GM20431 (cell line): ENCODE data around the gene SBF2.
"Not testable (repeated sequence)": the region's sequence is repeated elsewhere in the genome, so short reads cannot be mapped to it uniquely, and the experiment has no call there.

Experiments used
- in situ Hi-C: fragments of 300-500 bp; cut with MseI, MboI; formaldehyde crosslinking; loops from one replicate; pipeline ENCODE4 v1.15.0; 2020; ENCODE audit warnings: low sequenced_read_pairs; ENCODE audit not compliant: unreplicated experiment

SBF2 gene

GRCh38 chr11:9982796-9983579, 311.0 kb downstream of the SBF2 start:
- in situ Hi-C loops, result no loop called here

- in situ Hi-C loops, result no loop called here
Observed at GRCh38 chr11:9982127-9982795, 311.8 kb downstream of the SBF2 start.

- in situ Hi-C loops, result no loop called here
Observed at GRCh38 chr11:9980931-9981330, 313.1 kb downstream of the SBF2 start.

GRCh38 chr11:9977554-9977953, 316.5 kb downstream of the SBF2 start:
- in situ Hi-C loops, result no loop called here

- in situ Hi-C loops, result no loop called here
Observed at GRCh38 chr11:9974375-9974774, 319.6 kb downstream of the SBF2 start.

- in situ Hi-C loops, result no loop called here
Observed at GRCh38 chr11:9973921-9974320, 320.1 kb downstream of the SBF2 start.

- in situ Hi-C loops, result no loop called here
Observed at GRCh38 chr11:9972989-9973388, 321.0 kb downstream of the SBF2 start.

GRCh38 chr11:9971894-9972293, 322.1 kb downstream of the SBF2 start:
- in situ Hi-C loops, result no loop called here

GRCh38 chr11:9969068-9969467, 325.0 kb downstream of the SBF2 start:
- in situ Hi-C loops, result loop anchor here (10.0 kb wide), 1 partner anchor 204 kb away; no protein-coding TSS in a partner anchor

- in situ Hi-C loops, result loop anchor here (10.0 kb wide), 1 partner anchor 198 kb away; no protein-coding TSS in a partner anchor
Observed at GRCh38 chr11:9962722-9963121, 331.3 kb downstream of the SBF2 start.

GRCh38 chr11:9957072-9957471, 336.9 kb downstream of the SBF2 start:
- in situ Hi-C loops, result no loop called here

- in situ Hi-C loops, result no loop called here
Observed at GRCh38 chr11:9956483-9956882, 337.5 kb downstream of the SBF2 start.

- in situ Hi-C loops, result no loop called here
Observed at GRCh38 chr11:9955391-9955790, 338.6 kb downstream of the SBF2 start.

- in situ Hi-C loops, result no loop called here
Observed at GRCh38 chr11:9953994-9954626, 339.9 kb downstream of the SBF2 start.

- in situ Hi-C loops, result no loop called here
Observed at GRCh38 chr11:9952511-9953196, 341.4 kb downstream of the SBF2 start.

GRCh38 chr11:9951807-9952206, 342.2 kb downstream of the SBF2 start:
- in situ Hi-C loops, result no loop called here

GRCh38 chr11:9950462-9950861, 343.6 kb downstream of the SBF2 start:
- in situ Hi-C loops, result no loop called here

- in situ Hi-C loops, result no loop called here
Observed at GRCh38 chr11:9947231-9947864, 346.7 kb downstream of the SBF2 start.

- in situ Hi-C loops, result not testable (repeated sequence)
Observed at GRCh38 chr11:9945680-9946079, 348.3 kb downstream of the SBF2 start.
